HL-60 (cell line): ENCODE data around the gene ATP1B3.

Experiments used
- DNase-seq, 2 experiments: peaks; one replicate each; pipeline ENCODE4 v3.0.0-alpha.2; 2010 to 2020; ENCODE audit warnings: low read depth in 1 of 2, low spot score in 1 of 2
- H3K27ac ChIP-seq: fragments of 250-450 bp; sonication (Bioruptor Pico); replicated peaks from 2 replicates; pipeline ENCODE4 v1.5.1; 2020; ENCODE audit warnings: mild to moderate bottlenecking, moderate library complexity
- H3K27me3 ChIP-seq: fragments of 250-450 bp; sonication (Bioruptor Pico); 2 replicates; pipeline ENCODE4 v1.5.1; 2021; ENCODE audit warnings: mild to moderate bottlenecking, moderate library complexity; ENCODE audit not compliant: insufficient read depth, poor library complexity, severe bottlenecking
- H3K4me3 ChIP-seq: replicated peaks from 2 replicates; pipeline ENCODE4 v1.5.1; 2011; ENCODE audit warnings: mild to moderate bottlenecking, control low read depth, low read length; ENCODE audit not compliant: insufficient read depth
- CTCF ChIP-seq: IDR thresholded peaks from one replicate; pipeline ENCODE4 v1.5.1; 2011; ENCODE audit warnings: low read length, control low read depth, inconsistent platforms; ENCODE audit not compliant: insufficient read depth
- GABPA ChIP-seq: IDR thresholded peaks from 2 replicates; pipeline ENCODE4 v1.6.1; 2012; ENCODE audit warnings: low read depth
- POLR2AphosphoS5 ChIP-seq: IDR thresholded peaks from 2 replicates; pipeline ENCODE4 v1.6.1; 2012; ENCODE audit warnings: low read depth
- SPI1 ChIP-seq: IDR thresholded peaks from 2 replicates; pipeline ENCODE4 v1.6.1; 2012; ENCODE audit warnings: low read depth, mild to moderate bottlenecking, borderline replicate concordance
- TF ChIP-seq, protein P1 (sequence below): IDR thresholded peaks from 2 replicates; pipeline ENCODE4 v1.6.1; 2012; ENCODE audit warnings: low read depth; ENCODE audit not compliant: insufficient replicate concordance

The ATP1B3 gene

GRCh38 chr3:141894524-141895176 lies 18.2 kb downstream of the ATP1B3 start:
- H3K4me3 ChIP-seq, result no peak overlapping the region
- peak in 1 of 2 experiments; percentile 43 for DNase-seq
- no peak for TF ChIP-seq CTCF
- no peak for TF ChIP-seq GABPA
- TF ChIP-seq, protein P1, sequence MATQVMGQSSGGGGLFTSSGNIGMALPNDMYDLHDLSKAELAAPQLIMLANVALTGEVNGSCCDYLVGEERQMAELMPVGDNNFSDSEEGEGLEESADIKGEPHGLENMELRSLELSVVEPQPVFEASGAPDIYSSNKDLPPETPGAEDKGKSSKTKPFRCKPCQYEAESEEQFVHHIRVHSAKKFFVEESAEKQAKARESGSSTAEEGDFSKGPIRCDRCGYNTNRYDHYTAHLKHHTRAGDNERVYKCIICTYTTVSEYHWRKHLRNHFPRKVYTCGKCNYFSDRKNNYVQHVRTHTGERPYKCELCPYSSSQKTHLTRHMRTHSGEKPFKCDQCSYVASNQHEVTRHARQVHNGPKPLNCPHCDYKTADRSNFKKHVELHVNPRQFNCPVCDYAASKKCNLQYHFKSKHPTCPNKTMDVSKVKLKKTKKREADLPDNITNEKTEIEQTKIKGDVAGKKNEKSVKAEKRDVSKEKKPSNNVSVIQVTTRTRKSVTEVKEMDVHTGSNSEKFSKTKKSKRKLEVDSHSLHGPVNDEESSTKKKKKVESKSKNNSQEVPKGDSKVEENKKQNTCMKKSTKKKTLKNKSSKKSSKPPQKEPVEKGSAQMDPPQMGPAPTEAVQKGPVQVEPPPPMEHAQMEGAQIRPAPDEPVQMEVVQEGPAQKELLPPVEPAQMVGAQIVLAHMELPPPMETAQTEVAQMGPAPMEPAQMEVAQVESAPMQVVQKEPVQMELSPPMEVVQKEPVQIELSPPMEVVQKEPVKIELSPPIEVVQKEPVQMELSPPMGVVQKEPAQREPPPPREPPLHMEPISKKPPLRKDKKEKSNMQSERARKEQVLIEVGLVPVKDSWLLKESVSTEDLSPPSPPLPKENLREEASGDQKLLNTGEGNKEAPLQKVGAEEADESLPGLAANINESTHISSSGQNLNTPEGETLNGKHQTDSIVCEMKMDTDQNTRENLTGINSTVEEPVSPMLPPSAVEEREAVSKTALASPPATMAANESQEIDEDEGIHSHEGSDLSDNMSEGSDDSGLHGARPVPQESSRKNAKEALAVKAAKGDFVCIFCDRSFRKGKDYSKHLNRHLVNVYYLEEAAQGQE, result no peak
- TF ChIP-seq POLR2AphosphoS5, result no peak
- no peak for TF ChIP-seq SPI1
- H3K27ac ChIP-seq, result no peak overlapping the region
- H3K27me3 ChIP-seq, result no peaks in the 10 kb centered on the region

GRCh38 chr3:141895731-141896130 lies 19.3 kb downstream of the ATP1B3 start:
- no peak for TF ChIP-seq CTCF
- no peak for TF ChIP-seq POLR2AphosphoS5
- TF ChIP-seq, protein P1, result no peak
- TF ChIP-seq GABPA, result no peak
- no peak for TF ChIP-seq SPI1
- H3K27me3 ChIP-seq, result no peaks in the 10 kb centered on the region
- DNase-seq, result no peak
- H3K4me3 ChIP-seq, result no peak overlapping the region
- H3K27ac ChIP-seq, result no peak overlapping the region

GRCh38 chr3:141898908-141899307 lies 22.5 kb downstream of the ATP1B3 start:
- TF ChIP-seq POLR2AphosphoS5, result no peak
- TF ChIP-seq, protein P1, result no peak
- no peak for TF ChIP-seq CTCF
- TF ChIP-seq SPI1, result no peak
- TF ChIP-seq GABPA, result no peak
- no peak for DNase-seq
- H3K27me3 ChIP-seq, result no peaks in the 10 kb centered on the region
- no peak overlapping the region for H3K27ac ChIP-seq
- H3K4me3 ChIP-seq, result no peak overlapping the region
